Measurements from ENCODE around the gene MAGED1. TPM values are rescaled to one million over a fixed set of nuclear protein-coding genes. Genes with fewer than 3 reads are reported as not detected.

Gene MAGED1
- total and polyA plus RNA-seq, 2 experiments from 2014 or later: 60.8 to 89.8 TPM

DNA sequence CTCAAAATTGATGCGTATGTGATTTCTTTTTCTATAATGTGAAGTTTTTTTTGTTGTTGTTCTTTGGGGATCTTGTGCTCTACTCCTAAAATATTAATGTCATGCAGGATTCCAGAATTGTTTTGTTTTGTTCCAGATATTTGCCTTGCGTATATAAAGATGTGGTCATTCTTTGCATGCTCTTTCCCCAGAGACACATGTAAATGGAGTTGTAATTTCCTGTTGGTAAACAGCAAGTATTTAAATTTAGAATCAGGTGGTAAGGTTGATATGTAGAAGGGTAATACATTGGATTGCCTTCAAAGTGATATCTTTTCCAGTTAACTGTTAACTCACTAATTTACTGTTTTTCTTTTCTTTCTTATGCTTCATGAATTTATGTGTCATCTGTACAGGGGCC, 23.1 kb upstream of the MAGED1 start:
- no peaks in the 10 kb centered on the region for H3F3A ChIP-seq (replicated peaks; ENCODE audit: low read depth)
- no peak overlapping the region for H3K4me2 ChIP-seq
- H3K4me1 ChIP-seq (ENCODE audit: insufficient read depth): no peaks in the 10 kb centered on the region
- no peak overlapping the region for H3K27ac ChIP-seq (ENCODE audit: low read depth)
- H3K36me3 Mint-ChIP-seq (ENCODE audit: low read depth): peaks cover 12% of the 10 kb centered on the region; the same call in 2 of the 3 replicates
- H3K4me1 Mint-ChIP-seq: peaks cover 10% of the 10 kb centered on the region
- H3K27me3 ChIP-seq (ENCODE audit: insufficient read depth): no peaks in the 10 kb centered on the region
- H3K4me3 ChIP-seq: no peak overlapping the region
- no peaks in the 10 kb centered on the region for H4K20me1 ChIP-seq (replicated peaks; ENCODE audit: insufficient read depth)
- no peaks in the 10 kb centered on the region for H3K9me2 ChIP-seq (ENCODE audit: insufficient read depth)
- H3K4me3 Mint-ChIP-seq: no peak overlapping the region
- H3K79me2 ChIP-seq (replicated peaks; ENCODE audit: insufficient read depth): peaks cover 91% of the 10 kb centered on the region
- no peak for DNase-seq (ENCODE audit: low spot score)
- no peak overlapping the region for H2AFZ ChIP-seq
- no peaks in the 10 kb centered on the region for H3K27me3 Mint-ChIP-seq (ENCODE audit: insufficient read depth, low read depth, poor library complexity)
- H3K27ac Mint-ChIP-seq: no peak overlapping the region; the same call in 1 of the 2 replicates
- no peaks in the 10 kb centered on the region for H3K36me3 ChIP-seq (ENCODE audit: insufficient read depth)
- no peak for ATAC-seq
- no peaks in the 10 kb centered on the region for H3K9me3 Mint-ChIP-seq
- TF ChIP-seq CREB1 (CRISPR knock-in tag; IDR thresholded peaks at IDR 0.05; ENCODE audit: low read depth) (no peak), POLR2AphosphoS5 (IDR thresholded peaks at IDR 0.05; ENCODE audit: low read depth) (no peak), JUNB (IDR thresholded peaks at IDR 0.05; ENCODE audit: unreplicated experiment) (no peak), STAT1 (IDR thresholded peaks at IDR 0.05; ENCODE audit: unreplicated experiment) (no peak), ZNF114 (CRISPR knock-in tag; IDR thresholded peaks at IDR 0.05) (no peak), EZH2phosphoT487 (IDR thresholded peaks at IDR 0.05; ENCODE audit: unreplicated experiment) (no peak), EZH2 (IDR thresholded peaks at IDR 0.05; ENCODE audit: low read depth, unreplicated experiment) (no peak), NANOG (IDR thresholded peaks at IDR 0.05; ENCODE audit: borderline replicate concordance) (no peak), REST (IDR thresholded peaks at IDR 0.05; ENCODE audit: unreplicated experiment) (no peak)

DNA sequence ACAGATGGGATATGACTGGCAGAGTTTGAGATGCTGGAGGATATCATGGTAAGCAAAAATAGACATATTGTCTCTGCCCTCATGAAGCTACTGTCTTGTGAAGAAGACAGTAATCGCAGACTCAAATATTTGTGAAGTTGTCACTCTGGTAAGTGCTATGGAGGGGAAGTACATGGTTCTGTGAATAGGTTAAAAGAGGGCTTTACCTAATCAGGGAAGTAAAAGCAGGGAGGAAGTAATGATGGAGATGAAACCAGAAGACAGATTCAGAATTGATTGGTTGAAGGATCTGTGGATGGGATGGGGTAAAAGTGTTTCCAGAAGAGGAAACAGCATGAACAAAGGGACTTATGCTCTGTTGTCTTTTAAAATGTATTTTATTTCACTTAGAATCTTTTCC, 19.3 kb upstream of the MAGED1 start:
- no peak for ATAC-seq
- Mint-ChIP-seq H3K27me3 (ENCODE audit: insufficient read depth, low read depth, poor library complexity) (peaks cover under 1% of the 10 kb centered on the region), H3K4me3 (no peak overlapping the region), H3K27ac (no peak overlapping the region), H3K4me1 (peaks cover 5% of the 10 kb centered on the region), H3K9me3 (no peaks in the 10 kb centered on the region), H3K36me3 (ENCODE audit: low read depth) (peaks cover 4% of the 10 kb centered on the region; the same call in 2 of the 3 replicates)
- DNase-seq (ENCODE audit: low spot score): no peak
- H2AFZ ChIP-seq: no peak overlapping the region
- no peaks in the 10 kb centered on the region for H3K4me1 ChIP-seq (ENCODE audit: insufficient read depth)
- H3K9me2 ChIP-seq (ENCODE audit: insufficient read depth): no peaks in the 10 kb centered on the region
- H3K27me3 ChIP-seq (ENCODE audit: insufficient read depth): no peaks in the 10 kb centered on the region
- H3K4me3 ChIP-seq: no peak overlapping the region
- no peaks in the 10 kb centered on the region for H3K36me3 ChIP-seq (ENCODE audit: insufficient read depth)
- H4K20me1 ChIP-seq (replicated peaks; ENCODE audit: insufficient read depth): no peaks in the 10 kb centered on the region; the same call in 1 of the 2 replicates
- no peak overlapping the region for H3K27ac ChIP-seq (ENCODE audit: low read depth)
- no peaks in the 10 kb centered on the region for H3F3A ChIP-seq (replicated peaks; ENCODE audit: low read depth)
- no peak overlapping the region for H3K4me2 ChIP-seq
- peaks cover 79% of the 10 kb centered on the region for H3K79me2 ChIP-seq (replicated peaks; ENCODE audit: insufficient read depth)
- TF ChIP-seq CREB1 (CRISPR knock-in tag; IDR thresholded peaks at IDR 0.05; ENCODE audit: low read depth): no peak

Measured in GM23338 (cell line).